Measurements from ENCODE around the gene TSPAN14. TPM values are rescaled to one million over a fixed set of nuclear protein-coding genes. Genes with fewer than 3 reads are reported as not detected.

The TSPAN14 gene
- total and polyA plus RNA-seq, 2 experiments from 2014 or later, result 65.9 to 104 TPM

GRCh38 chr10:80491251-80492102 is 37.4 kb downstream of the TSPAN14 start:
- Histone ChIP-seq H3K36me3 (replicated peaks; ENCODE audit: insufficient read depth, low read depth) (peaks cover 5% of the 10 kb centered on the region), H3K4me3 (no peak overlapping the region), H3K9me3 (ENCODE audit: low read depth) (no peaks in the 10 kb centered on the region), H3K4me2 (no peak overlapping the region), H3K27me3 (no peaks in the 10 kb centered on the region), H3K27ac (no peak overlapping the region), H2AFZ (no peak overlapping the region), H3K9me2 (replicated peaks; ENCODE audit: insufficient read depth) (no peaks in the 10 kb centered on the region), H3K4me1 (ENCODE audit: insufficient read depth) (peaks cover 48% of the 10 kb centered on the region), H3K79me2 (peaks cover 90% of the 10 kb centered on the region), H4K20me1 (ENCODE audit: insufficient read depth, poor library complexity, severe bottlenecking) (peaks cover 29% of the 10 kb centered on the region)
- DNase-seq (ENCODE audit: low spot score), result no peak
- TF ChIP-seq CTCF (IDR thresholded peaks at IDR 0.05; ENCODE audit: poor library complexity) (no peak), EZH2phosphoT487 (IDR thresholded peaks at IDR 0.05; ENCODE audit: low read depth, severe bottlenecking, unreplicated experiment) (no peak), EZH2 (IDR thresholded peaks at IDR 0.05; ENCODE audit: borderline replicate concordance) (no peak)
- WGBS (ENCODE audit: low lambda C conversion rate, missing lambda C conversion rate), result 93% methylated on average over 7 of the region's 7 CpGs

- peaks cover 23% of the 10 kb centered on the region for H4K20me1 ChIP-seq (ENCODE audit: insufficient read depth, poor library complexity, severe bottlenecking)
- TF ChIP-seq CTCF (IDR thresholded peaks at IDR 0.05; ENCODE audit: poor library complexity) (no peak), EZH2 (IDR thresholded peaks at IDR 0.05; ENCODE audit: borderline replicate concordance) (no peak), EZH2phosphoT487 (IDR thresholded peaks at IDR 0.05; ENCODE audit: low read depth, severe bottlenecking, unreplicated experiment) (no peak)
- no peaks in the 10 kb centered on the region for H3K9me3 ChIP-seq (ENCODE audit: low read depth)
- H3K36me3 ChIP-seq (replicated peaks; ENCODE audit: insufficient read depth, low read depth), result peaks cover 6% of the 10 kb centered on the region
- 80% methylated on average over 6 of the region's 6 CpGs for WGBS (ENCODE audit: low lambda C conversion rate, missing lambda C conversion rate)
- no peaks in the 10 kb centered on the region for H3K27me3 ChIP-seq
- no peaks in the 10 kb centered on the region for H3K9me2 ChIP-seq (replicated peaks; ENCODE audit: insufficient read depth)
- DNase-seq (ENCODE audit: low spot score), result no peak
- no peak overlapping the region for H2AFZ ChIP-seq
- peaks cover 90% of the 10 kb centered on the region for H3K79me2 ChIP-seq
- H3K27ac ChIP-seq, result peak overlapping the region; percentile 68
- peak overlapping the region; percentile 24 for H3K4me2 ChIP-seq
- H3K4me1 ChIP-seq (ENCODE audit: insufficient read depth), result peaks cover 56% of the 10 kb centered on the region
- no peak overlapping the region for H3K4me3 ChIP-seq
These were observed 38.9 kb downstream of the TSPAN14 start for GRCh38 chr10:80492848-80493521.

- H3K27ac ChIP-seq, result peak overlapping the region; percentile 68
- WGBS (ENCODE audit: low lambda C conversion rate, missing lambda C conversion rate), result 48% methylated on average over 4 of the region's 4 CpGs
- H3K9me3 ChIP-seq (ENCODE audit: low read depth), result no peaks in the 10 kb centered on the region
- TF ChIP-seq EZH2phosphoT487 (IDR thresholded peaks at IDR 0.05; ENCODE audit: low read depth, severe bottlenecking, unreplicated experiment), result no peak
- no peak for TF ChIP-seq CTCF (IDR thresholded peaks at IDR 0.05; ENCODE audit: poor library complexity)
- no peak for TF ChIP-seq EZH2 (IDR thresholded peaks at IDR 0.05; ENCODE audit: borderline replicate concordance)
- peaks cover 62% of the 10 kb centered on the region for H3K4me1 ChIP-seq (ENCODE audit: insufficient read depth)
- H3K79me2 ChIP-seq, result peaks cover 89% of the 10 kb centered on the region
- H4K20me1 ChIP-seq (ENCODE audit: insufficient read depth, poor library complexity, severe bottlenecking), result peaks cover 17% of the 10 kb centered on the region
- no peak for DNase-seq (ENCODE audit: low spot score)
- H3K36me3 ChIP-seq (replicated peaks; ENCODE audit: insufficient read depth, low read depth), result peaks cover 6% of the 10 kb centered on the region
- H2AFZ ChIP-seq, result no peak overlapping the region
- H3K9me2 ChIP-seq (replicated peaks; ENCODE audit: insufficient read depth), result no peaks in the 10 kb centered on the region
- peak overlapping the region; percentile 24 for H3K4me2 ChIP-seq
- no peak overlapping the region for H3K4me3 ChIP-seq
- H3K27me3 ChIP-seq, result no peaks in the 10 kb centered on the region
These were observed 39.5 kb downstream of the TSPAN14 start for GRCh38 chr10:80493522-80494051.

Data from hepatocyte (in vitro differentiated cells).